HG03103 (cell line): ENCODE results near the gene MAP3K2.
A peak's percentile ranks its signal among the peaks of the same experiment; 100 is the strongest.
"Not testable (repeated sequence)": the region's sequence is repeated elsewhere in the genome, so short reads cannot be mapped to it uniquely, and the experiment has no call there.

Source experiments
- ATAC-seq: cut with Tn5 transposase; IDR thresholded peaks from one replicate; pipeline ENCODE4 v1.9.1; 2021; ENCODE audit warnings: low read depth; ENCODE audit not compliant: unreplicated experiment

The MAP3K2 gene

DNA sequence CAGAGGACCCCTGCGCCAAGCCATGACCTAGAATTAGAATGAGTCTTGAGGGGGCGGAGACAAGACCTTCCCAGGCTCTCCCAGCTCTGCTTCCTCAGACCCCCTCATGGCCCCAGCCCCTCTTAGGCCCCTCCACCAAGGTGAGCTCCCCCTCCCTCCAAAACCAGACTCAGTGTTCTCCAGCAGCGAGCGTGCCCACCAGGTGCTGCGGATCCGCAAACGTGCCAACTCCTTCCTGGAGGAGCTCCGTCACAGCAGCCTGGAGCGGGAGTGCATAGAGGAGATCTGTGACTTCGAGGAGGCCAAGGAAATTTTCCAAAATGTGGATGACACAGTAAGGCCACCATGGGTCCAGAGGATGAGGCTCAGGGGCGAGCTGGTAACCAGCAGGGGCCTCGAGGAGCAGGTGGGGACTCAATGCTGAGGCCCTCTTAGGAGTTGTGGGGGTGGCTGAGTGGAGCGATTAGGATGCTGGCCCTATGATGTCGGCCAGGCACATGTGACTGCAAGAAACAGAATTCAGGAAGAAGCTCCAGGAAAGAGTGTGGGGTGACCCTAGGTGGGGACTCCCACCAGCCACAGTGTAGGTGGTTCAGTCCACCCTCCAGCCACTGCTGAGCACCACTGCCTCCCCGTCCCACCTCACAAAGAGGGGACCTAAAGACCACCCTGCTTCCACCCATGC, 33.5 kb upstream of the MAP3K2 start:
- ATAC-seq = no peak

GRCh38 chr2:127420039-127420864, 32.5 kb upstream of the MAP3K2 start:
- ATAC-seq = no peak

DNA sequence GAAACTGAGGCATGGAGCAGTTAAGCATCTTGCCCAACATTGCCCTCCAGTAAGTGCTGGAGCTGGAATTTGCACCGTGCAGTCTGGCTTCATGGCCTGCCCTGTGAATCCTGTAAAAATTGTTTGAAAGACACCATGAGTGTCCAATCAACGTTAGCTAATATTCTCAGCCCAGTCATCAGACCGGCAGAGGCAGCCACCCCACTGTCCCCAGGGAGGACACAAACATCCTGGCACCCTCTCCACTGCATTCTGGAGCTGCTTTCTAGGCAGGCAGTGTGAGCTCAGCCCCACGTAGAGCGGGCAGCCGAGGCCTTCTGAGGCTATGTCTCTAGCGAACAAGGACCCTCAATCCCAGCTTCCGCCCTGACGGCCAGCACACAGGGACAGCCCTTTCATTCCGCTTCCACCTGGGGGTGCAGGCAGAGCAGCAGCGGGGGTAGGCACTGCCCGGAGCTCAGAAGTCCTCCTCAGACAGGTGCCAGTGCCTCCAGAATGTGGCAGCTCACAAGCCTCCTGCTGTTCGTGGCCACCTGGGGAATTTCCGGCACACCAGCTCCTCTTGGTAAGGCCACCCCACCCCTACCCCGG, 31.8 kb upstream of the MAP3K2 start:
- ATAC-seq = no peak

DNA sequence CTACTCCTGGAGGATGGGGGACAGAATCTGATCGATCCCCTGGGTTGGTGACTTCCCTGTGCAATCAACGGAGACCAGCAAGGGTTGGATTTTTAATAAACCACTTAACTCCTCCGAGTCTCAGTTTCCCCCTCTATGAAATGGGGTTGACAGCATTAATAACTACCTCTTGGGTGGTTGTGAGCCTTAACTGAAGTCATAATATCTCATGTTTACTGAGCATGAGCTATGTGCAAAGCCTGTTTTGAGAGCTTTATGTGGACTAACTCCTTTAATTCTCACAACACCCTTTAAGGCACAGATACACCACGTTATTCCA, 31.3 kb upstream of the MAP3K2 start:
- ATAC-seq = no peak

DNA sequence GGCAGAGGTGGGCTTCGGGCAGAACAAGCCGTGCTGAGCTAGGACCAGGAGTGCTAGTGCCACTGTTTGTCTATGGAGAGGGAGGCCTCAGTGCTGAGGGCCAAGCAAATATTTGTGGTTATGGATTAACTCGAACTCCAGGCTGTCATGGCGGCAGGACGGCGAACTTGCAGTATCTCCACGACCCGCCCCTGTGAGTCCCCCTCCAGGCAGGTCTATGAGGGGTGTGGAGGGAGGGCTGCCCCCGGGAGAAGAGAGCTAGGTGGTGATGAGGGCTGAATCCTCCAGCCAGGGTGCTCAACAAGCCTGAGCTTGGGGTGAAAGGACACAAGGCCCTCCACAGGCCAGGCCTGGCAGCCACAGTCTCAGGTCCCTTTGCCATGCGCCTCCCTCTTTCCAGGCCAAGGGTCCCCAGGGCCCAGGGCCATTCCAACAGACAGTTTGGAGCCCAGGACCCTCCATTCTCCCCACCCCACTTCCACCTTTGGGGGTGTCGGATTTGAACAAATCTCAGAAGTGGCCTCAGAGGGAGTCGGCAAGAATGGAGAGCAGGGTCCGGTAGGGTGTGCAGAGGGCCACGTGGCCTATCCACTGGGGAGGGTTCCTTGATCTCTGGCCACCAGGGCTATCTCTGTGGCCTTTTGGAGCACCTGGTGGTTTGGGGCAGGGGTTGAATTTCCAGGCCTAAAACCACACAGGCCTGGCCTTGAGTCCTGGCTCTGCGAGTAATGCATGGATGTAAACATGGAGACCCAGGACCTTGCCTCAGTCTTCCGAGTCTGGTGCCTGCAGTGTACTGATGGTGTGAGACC, 30.7 kb upstream of the MAP3K2 start, which contains the start of gene PROC:
TSS of gene PROC (plus strand) at position 128 of the 812 bp plus-strand sequence. CDS start 1,516 bp downstream, outside the sequence.
- ATAC-seq = no peak

DNA sequence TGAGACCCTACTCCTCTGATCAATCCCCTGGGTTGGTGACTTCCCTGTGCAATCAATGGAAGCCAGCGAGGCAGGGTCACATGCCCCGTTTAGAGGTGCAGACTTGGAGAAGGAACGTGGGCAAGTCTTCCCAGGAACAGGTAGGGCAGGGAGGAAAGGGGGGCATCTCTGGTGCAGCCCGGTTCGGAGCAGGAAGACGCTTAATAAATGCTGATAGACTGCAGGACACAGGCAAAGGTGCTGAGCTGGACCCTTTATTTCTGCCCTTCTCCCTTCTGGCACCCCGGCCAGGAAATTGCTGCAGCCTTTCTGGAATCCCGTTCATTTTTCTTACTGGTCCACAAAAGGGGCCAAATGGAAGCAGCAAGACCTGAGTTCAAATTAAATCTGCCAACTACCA, 29.6 kb upstream of the MAP3K2 start:
- ATAC-seq = no peak

- ATAC-seq = no peak
Observed at GRCh38 chr2:127416506-127417001, 28.8 kb upstream of the MAP3K2 start.

DNA sequence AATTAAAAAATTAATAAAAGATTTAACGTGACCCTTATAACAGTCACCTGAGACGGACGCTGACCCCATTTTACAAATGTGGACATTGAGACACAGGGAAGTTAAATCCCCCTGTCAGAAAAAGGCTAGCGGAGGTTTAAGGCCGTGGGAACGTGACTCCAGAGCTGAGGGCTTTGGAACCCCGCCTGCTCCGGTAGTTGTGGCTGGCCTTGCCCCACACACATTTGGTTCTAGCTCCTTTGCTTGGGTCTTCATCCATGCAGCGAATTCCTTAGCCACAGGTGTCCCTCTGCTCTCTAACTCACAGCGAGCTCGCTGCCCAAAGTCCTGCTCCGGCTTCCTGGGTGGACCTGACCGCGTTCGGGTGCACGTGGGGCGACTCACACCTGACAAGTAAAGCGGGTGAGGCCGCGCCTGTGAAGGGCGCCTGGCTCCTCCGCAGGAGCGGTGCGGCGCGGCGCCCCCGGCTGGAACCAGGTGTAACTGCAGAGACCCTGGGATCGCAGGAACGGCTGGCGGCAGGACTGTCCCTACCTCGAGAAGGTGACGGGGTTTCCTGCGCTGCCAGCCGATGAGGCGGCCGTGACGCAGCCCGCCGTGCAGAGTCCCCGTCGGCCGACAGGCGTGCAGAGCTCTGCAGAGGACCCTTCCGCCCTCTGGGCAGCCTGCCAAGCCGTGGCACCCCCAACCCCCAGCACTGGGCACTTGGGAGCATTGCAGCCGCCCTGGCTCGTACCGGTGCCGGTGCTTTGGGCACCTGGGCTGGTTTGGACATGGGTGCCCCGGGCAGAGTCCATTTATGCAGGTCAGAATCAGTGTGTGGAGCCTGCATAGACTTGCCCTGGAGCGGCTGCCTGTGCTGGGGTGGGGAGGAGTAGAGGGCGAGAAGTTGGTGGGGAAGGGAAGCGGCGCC, 28.1 kb upstream of the MAP3K2 start:
- ATAC-seq = peak; percentile 76

DNA sequence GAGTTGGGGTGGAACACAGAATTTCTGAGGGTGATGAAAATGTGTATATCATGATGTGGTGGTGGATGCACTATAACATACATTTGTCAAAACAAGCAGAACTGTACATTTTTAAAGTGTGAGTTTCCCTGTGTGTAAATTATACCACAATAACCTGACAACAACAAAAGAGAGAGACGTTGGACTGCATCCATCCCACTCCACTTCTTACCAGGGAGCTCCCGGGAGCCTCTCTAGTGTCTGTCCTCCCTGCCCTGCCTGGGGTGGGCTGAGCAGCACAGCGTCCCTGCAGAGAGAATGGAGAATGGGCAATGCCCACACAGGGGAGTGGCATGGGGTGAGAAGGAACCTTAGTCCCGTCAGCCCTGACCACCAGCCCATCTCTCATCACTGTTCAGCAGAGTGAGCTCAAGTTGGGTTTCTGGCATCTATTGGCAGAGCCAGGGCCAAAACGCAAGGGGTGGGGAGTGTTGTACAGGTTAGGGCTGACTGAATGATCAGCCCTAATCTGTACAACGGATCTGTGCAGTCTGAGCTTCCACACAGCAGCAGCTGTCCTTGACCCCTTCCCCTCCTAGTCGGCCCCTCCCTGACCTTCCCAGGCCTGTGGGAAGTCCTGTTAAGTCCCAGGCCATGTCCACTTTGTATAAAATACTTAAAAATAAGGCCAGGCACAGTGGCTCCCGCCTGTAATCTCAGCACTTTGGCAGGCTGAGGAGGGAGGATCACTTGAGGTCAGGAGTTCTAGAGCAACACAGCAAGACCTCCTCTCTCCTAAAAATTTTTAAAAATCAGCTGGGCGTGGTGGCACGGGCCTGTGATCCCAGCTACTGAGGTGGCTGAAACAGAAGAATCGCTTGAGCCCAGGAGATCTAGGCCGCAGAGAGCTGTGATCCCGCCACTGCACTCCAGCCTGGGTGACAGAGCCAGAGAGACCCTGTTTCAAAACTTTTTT, 27.1 kb upstream of the MAP3K2 start:
- ATAC-seq = no peak

DNA sequence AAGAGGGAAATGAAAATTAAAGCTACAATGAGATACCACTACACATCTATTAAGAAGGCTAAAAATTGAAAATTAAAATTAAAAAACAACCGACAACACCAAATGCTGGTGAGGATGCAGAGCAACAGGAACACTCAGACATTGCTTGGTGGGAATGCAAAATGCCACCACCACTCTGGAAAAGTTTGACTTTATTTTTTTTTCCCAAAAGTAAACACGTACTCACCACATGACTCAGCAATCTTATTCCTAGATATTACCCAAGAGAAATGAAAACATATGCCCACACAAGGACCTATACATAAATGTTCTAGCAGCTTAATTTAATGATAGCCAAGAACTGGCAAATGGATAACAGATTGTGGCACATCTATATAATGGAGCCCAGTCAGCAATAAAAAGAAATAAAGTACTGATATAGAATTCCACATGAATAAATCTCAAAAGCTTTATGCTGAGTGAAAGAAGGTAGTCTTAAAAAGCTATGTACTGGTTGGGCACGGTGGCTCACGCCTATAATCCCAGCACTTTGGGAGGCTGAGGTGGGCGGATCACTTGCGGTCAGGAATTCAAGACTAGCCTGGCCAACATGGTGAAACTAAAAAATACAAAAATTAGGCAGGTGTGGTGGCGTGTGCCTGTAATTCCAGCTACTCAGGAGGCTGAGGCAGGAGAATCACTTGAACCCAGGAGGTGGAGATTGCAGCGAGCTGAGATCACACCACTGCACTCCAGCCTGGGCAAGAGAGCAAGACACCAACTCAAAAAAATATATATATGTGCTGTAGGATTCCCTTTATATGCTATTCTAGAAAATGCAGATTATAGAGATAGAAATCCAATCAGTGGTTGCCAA, 26.2 kb upstream of the MAP3K2 start:
- ATAC-seq = no peak

GRCh38 chr2:127413200-127413599, 25.4 kb upstream of the MAP3K2 start:
- no peak for ATAC-seq

GRCh38 chr2:127411653-127412369, 24.0 kb upstream of the MAP3K2 start:
- ATAC-seq = no peak

- no peak for ATAC-seq
Observed at GRCh38 chr2:127410871-127411652, 23.3 kb upstream of the MAP3K2 start.

DNA sequence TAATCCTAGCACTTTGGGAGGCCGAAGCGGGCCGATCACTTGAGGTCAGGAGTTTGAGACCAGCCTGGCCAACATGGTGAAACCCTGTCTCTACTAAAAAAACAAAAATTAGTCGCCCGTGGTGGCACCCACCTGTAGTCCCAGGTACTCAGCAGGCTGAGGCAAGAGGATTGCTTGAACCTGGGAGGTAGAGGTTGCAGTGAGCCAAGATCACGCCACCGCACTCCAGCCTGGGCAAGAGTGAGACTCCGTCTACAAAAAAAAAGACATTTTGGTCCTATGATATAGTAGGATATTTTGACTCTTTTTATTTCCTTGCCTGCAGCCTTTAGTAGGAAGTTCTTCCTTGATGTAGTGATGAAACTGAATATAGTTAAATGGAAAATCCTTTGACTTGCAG, 21.9 kb upstream of the MAP3K2 start:
- ATAC-seq = not testable (repeated sequence)

GRCh38 chr2:127408807-127409099, 21.0 kb upstream of the MAP3K2 start:
- ATAC-seq = no peak

DNA sequence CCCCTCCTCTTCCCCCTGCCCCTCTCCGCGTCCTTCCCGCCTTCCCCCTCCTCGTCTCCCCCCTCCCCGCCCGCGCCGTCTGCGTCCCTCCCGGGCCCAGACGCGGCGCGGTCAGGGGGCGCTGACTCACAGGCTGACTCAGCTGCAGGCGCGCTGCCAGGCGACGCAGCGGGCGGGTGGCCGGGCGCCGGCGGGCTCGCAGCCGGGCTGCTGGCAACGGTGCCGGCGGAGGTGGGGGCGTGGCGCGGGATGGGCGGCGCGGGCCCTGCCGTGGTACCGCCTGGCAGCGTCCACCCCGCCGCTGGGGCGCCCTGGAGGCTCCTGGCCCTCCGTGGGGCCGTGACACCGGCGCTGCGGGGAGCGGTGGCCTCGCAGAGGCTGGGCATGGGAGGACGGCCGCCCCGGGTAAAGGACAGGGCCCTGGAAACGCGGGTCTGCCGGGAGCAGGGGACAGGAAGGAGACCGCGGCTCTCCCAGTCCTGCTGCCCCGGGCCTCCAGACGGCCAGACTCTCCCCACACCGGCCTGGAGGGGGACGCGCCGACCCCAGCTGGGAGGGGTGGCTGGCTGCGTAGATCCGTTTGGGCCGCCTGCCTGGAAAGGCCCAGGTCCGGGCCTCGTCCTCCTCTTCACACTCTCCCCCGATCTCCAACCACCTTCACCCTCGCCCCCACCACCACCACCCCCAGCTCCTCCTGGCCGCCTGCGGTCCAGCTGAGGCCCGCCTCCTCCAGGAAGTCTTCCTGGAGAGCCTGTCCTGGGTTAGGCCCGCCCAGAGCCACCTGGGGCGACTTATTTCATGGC, 20.4 kb upstream of the MAP3K2 start:
- ATAC-seq = peak; percentile 61
